Trophoblast cell (in vitro differentiated cells and primary cell): Measurements from ENCODE around the gene ENPP5. TPM values are rescaled to one million over a fixed set of nuclear protein-coding genes. Genes with fewer than 3 reads are reported as not detected.

Source experiments
- DNase-seq, 2 donors: peaks; one replicate each; pipeline ENCODE4 v3.0.0-alpha.2; 2016
- H2AFZ ChIP-seq: 2 replicates; pipeline ENCODE4 v1.6.1; 2013; ENCODE audit warnings: low read length, moderate library complexity, mild to moderate bottlenecking; ENCODE audit not compliant: insufficient read depth, poor library complexity
- H2AK5ac ChIP-seq: 2 replicates; pipeline ENCODE4 v1.6.1; 2013; ENCODE audit warnings: mild to moderate bottlenecking, low read length
- H2BK120ac ChIP-seq: 2 replicates; pipeline ENCODE4 v1.6.1; 2013; ENCODE audit warnings: low read length, mild to moderate bottlenecking, moderate library complexity; ENCODE audit not compliant: insufficient read depth, poor library complexity
- H2BK12ac ChIP-seq: 2 replicates; pipeline ENCODE4 v1.6.1; 2013; ENCODE audit warnings: mild to moderate bottlenecking, low read length, moderate library complexity
- H2BK5ac ChIP-seq: 2 replicates; pipeline ENCODE4 v1.6.1; 2013; ENCODE audit warnings: low read length, low read depth, moderate library complexity, mild to moderate bottlenecking; ENCODE audit not compliant: poor library complexity
- H3K14ac ChIP-seq: 2 replicates; pipeline ENCODE4 v1.6.1; 2013; ENCODE audit warnings: mild to moderate bottlenecking, low read length
- H3K18ac ChIP-seq: 2 replicates; pipeline ENCODE4 v1.6.1; 2013; ENCODE audit warnings: mild to moderate bottlenecking, low read length
- H3K23ac ChIP-seq: 2 replicates; pipeline ENCODE4 v1.6.1; 2013; ENCODE audit warnings: low read length
- H3K27ac ChIP-seq: 2 replicates; pipeline ENCODE4 v1.5.1; 2013; ENCODE audit warnings: low read depth, mild to moderate bottlenecking, inconsistent platforms, low read length, moderate library complexity
- H3K27me3 ChIP-seq: 2 replicates; pipeline ENCODE4 v1.6.1; 2013; ENCODE audit warnings: inconsistent platforms, mild to moderate bottlenecking, low read length, moderate library complexity; ENCODE audit not compliant: insufficient read depth
- H3K36me3 ChIP-seq, 2 experiments: 1 replicate in 1 of 2; 2 replicates in 1 of 2; pipeline ENCODE4 v1.6.1; 2013; ENCODE audit warnings: low read length in 2 of 2, mild to moderate bottlenecking in 2 of 2, moderate library complexity in 1 of 2; ENCODE audit not compliant: insufficient read depth in 2 of 2, control insufficient read depth in 1 of 2
- H3K4ac ChIP-seq: 2 replicates; pipeline ENCODE4 v1.6.1; 2013; ENCODE audit warnings: low read depth, mild to moderate bottlenecking, low read length, moderate library complexity
- H3K4me1 ChIP-seq, 2 experiments: 1 replicate in 1 of 2; 2 replicates in 1 of 2; pipeline ENCODE4 v1.6.1; 2013; ENCODE audit warnings: low read length in 2 of 2, mild to moderate bottlenecking in 2 of 2, moderate library complexity in 1 of 2; ENCODE audit not compliant: insufficient read depth in 2 of 2, control insufficient read depth in 1 of 2
- H3K4me2 ChIP-seq: 2 replicates; pipeline ENCODE4 v1.6.1; 2013; ENCODE audit warnings: inconsistent platforms, mild to moderate bottlenecking, low read length, moderate library complexity
- H3K4me3 ChIP-seq: 2 replicates; pipeline ENCODE4 v1.5.1; 2013; ENCODE audit warnings: mild to moderate bottlenecking, low read depth, low read length, inconsistent platforms
- H3K79me1 ChIP-seq: one replicate; pipeline ENCODE4 v1.6.1; 2013; ENCODE audit warnings: low read length
- H3K79me2 ChIP-seq: 2 replicates; pipeline ENCODE4 v1.6.1; 2013; ENCODE audit warnings: low read length, mild to moderate bottlenecking; ENCODE audit not compliant: control insufficient read depth, insufficient read depth, poor library complexity
- H3K9ac ChIP-seq: 2 replicates; pipeline ENCODE4 v1.6.1; 2013; ENCODE audit warnings: mild to moderate bottlenecking, low read length
- H3K9me3 ChIP-seq: 2 replicates; pipeline ENCODE4 v1.6.1; 2013; ENCODE audit warnings: low read depth, mild to moderate bottlenecking, control low read depth, inconsistent platforms, low read length; ENCODE audit not compliant: insufficient read depth
- H4K12ac ChIP-seq: 2 replicates; pipeline ENCODE4 v1.6.1; 2013; ENCODE audit warnings: low read depth, mild to moderate bottlenecking, low read length, moderate library complexity
- H4K8ac ChIP-seq: 2 replicates; pipeline ENCODE4 v1.6.1; 2013; ENCODE audit warnings: low read depth, mild to moderate bottlenecking, low read length, moderate library complexity
- H4K91ac ChIP-seq: one replicate; pipeline ENCODE4 v1.6.1; 2013; ENCODE audit warnings: low read depth, mild to moderate bottlenecking, low read length, moderate library complexity
- WGBS: extraction: QIAGEN DNeasy Blood & Tissue Kit; methylation state at CpG from one replicate; pipeline ENCODE4 v1.1.7; 2013; ENCODE audit warnings: missing lambda C conversion rate; ENCODE audit not compliant: insufficient read length, insufficient coverage; ENCODE audit errors: extremely low coverage; 5-methylcytosine and 5-hydroxymethylcytosine counted together
- polyA plus RNA-seq: library from polyadenylated mRNA; stranded (reverse); fragments of 200-250 nt; gene quantifications from 2 replicates; pipeline ENCODE4 v1.2.3, GENCODE V29; 2013

Gene ENPP5
- polyA plus RNA-seq = 2.2 and 2.6 TPM in 2 replicates

GRCh38 chr6:46170357-46171289, at the start of gene ENPP5:
TSS of gene ENPP5 (minus strand) at chr6:46170980. CDS start at chr6:46168262, 2,718 bp downstream.
- no peak within 1 kb of the TSS for H3K18ac ChIP-seq
- no peaks in the 10 kb centered on the region for H3K79me2 ChIP-seq
- H2AFZ ChIP-seq = peak within 1 kb of the TSS; percentile 86
- no peaks in the 10 kb centered on the region for H3K9me3 ChIP-seq
- no peaks in the 10 kb centered on the region for H3K36me3 ChIP-seq
- H4K8ac ChIP-seq = peak within 1 kb of the TSS; percentile 64
- no peak within 1 kb of the TSS for H3K4ac ChIP-seq
- no peak within 1 kb of the TSS for H3K27ac ChIP-seq
- WGBS = no CpG with 5 or more reads among the region's 49 CpGs
- no peak within 1 kb of the TSS for H3K14ac ChIP-seq
- H3K4me1 ChIP-seq = peaks cover 0 to 3% of the 10 kb centered on the region in 2 experiments
- H3K27me3 ChIP-seq = no peaks in the 10 kb centered on the region
- no peak within 1 kb of the TSS for H2BK12ac ChIP-seq
- no peak within 1 kb of the TSS for H2BK120ac ChIP-seq
- H4K12ac ChIP-seq = no peak within 1 kb of the TSS
- peak; percentile 55 to 60 for DNase-seq
- no peak within 1 kb of the TSS for H2BK5ac ChIP-seq
- H3K4me2 ChIP-seq = peak within 1 kb of the TSS; percentile 75
- peak within 1 kb of the TSS; percentile 80 for H3K4me3 ChIP-seq
- H3K23ac ChIP-seq = no peak within 1 kb of the TSS
- H4K91ac ChIP-seq = peak within 1 kb of the TSS; percentile 45
- no peak within 1 kb of the TSS for H2AK5ac ChIP-seq
- no peak within 1 kb of the TSS for H3K9ac ChIP-seq
- no peaks in the 10 kb centered on the region for H3K79me1 ChIP-seq

DNA sequence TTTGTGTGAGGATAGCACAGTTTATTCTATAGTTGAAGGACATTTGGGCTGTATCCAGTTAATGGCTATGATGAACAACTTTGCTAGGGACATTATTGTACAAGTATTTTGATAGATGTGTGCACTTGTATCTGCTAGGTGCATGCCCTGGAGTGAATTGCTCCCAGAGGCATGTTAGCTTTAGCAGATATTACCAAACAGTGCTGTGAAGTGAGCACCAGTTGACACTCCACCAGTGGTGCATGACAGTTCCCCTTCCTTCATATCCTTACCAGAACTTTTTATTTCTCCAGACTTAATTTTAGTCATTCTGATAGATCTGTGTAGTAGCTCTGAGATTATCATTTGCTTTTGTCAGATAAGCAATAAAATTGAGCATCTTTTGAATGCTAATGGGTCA, 48.9 kb upstream of the ENPP5 start:
- no peak for DNase-seq
- H2BK5ac ChIP-seq = no peak overlapping the region
- H3K18ac ChIP-seq = no peak overlapping the region
- H2BK120ac ChIP-seq = no peak overlapping the region
- H3K4me2 ChIP-seq = no peak overlapping the region
- no peaks in the 10 kb centered on the region for H3K79me1 ChIP-seq
- H3K14ac ChIP-seq = no peak overlapping the region
- no peak overlapping the region for H2BK12ac ChIP-seq
- H4K8ac ChIP-seq = no peak overlapping the region
- H3K9ac ChIP-seq = no peak overlapping the region
- H2AK5ac ChIP-seq = no peak overlapping the region
- no peaks in the 10 kb centered on the region for H3K79me2 ChIP-seq
- H3K23ac ChIP-seq = no peak overlapping the region
- no peaks in the 10 kb centered on the region for H3K9me3 ChIP-seq
- no peak overlapping the region for H4K12ac ChIP-seq
- no peaks in the 10 kb centered on the region for H3K27me3 ChIP-seq
- no peak overlapping the region for H3K4me3 ChIP-seq
- no peak overlapping the region for H3K4ac ChIP-seq
- no peaks in the 10 kb centered on the region for H3K36me3 ChIP-seq
- no peak overlapping the region for H3K27ac ChIP-seq
- H3K4me1 ChIP-seq = no peaks in the 10 kb centered on the region
- no peak overlapping the region for H2AFZ ChIP-seq
- H4K91ac ChIP-seq = no peak overlapping the region

GRCh38 chr6:46218457-46218856, 47.7 kb upstream of the ENPP5 start:
- no peaks in the 10 kb centered on the region for H3K27me3 ChIP-seq
- H3K4ac ChIP-seq = no peak overlapping the region
- no peak overlapping the region for H3K4me3 ChIP-seq
- H4K8ac ChIP-seq = no peak overlapping the region
- no peak overlapping the region for H2AFZ ChIP-seq
- no peak overlapping the region for H3K23ac ChIP-seq
- no peaks in the 10 kb centered on the region for H3K79me2 ChIP-seq
- no CpG with 5 or more reads among the region's 2 CpGs for WGBS
- no peak overlapping the region for H3K9ac ChIP-seq
- H4K12ac ChIP-seq = no peak overlapping the region
- no peak for DNase-seq
- H2AK5ac ChIP-seq = no peak overlapping the region
- H3K14ac ChIP-seq = no peak overlapping the region
- no peak overlapping the region for H4K91ac ChIP-seq
- no peak overlapping the region for H3K27ac ChIP-seq
- no peak overlapping the region for H2BK120ac ChIP-seq
- H3K4me1 ChIP-seq = no peaks in the 10 kb centered on the region
- H2BK12ac ChIP-seq = no peak overlapping the region
- no peak overlapping the region for H2BK5ac ChIP-seq
- no peaks in the 10 kb centered on the region for H3K9me3 ChIP-seq
- H3K18ac ChIP-seq = no peak overlapping the region
- no peaks in the 10 kb centered on the region for H3K36me3 ChIP-seq
- no peak overlapping the region for H3K4me2 ChIP-seq
- H3K79me1 ChIP-seq = no peaks in the 10 kb centered on the region

DNA sequence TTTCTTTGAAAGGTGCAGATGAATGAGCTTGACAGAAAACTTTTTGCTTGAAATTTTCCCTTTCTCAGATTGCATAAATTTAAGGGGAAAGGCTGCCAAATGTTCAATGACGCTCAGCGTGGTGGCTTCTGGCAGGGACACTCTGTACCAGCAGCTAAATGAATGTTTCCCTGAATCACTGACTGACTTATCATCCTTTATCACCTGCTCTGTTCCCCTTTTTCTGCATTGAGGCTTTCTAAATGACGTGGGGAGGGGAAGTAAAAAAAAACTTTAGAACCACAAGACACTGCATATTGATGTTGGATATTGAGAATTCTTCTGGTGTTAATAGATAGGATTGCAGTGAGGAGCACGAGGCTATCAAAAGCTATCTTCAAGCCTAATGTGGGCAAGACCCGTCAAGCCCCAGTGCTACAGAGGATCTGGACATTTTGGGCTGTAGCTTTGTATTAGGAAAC, 46.9 kb upstream of the ENPP5 start:
- Histone ChIP-seq H4K12ac (no peak overlapping the region), H3K9ac (no peak overlapping the region), H2AK5ac (no peak overlapping the region), H2AFZ (no peak overlapping the region), H3K27me3 (no peaks in the 10 kb centered on the region), H3K27ac (no peak overlapping the region), H3K4ac (no peak overlapping the region), H3K23ac (no peak overlapping the region), H3K4me3 (no peak overlapping the region), H3K18ac (no peak overlapping the region), H3K79me1 (no peaks in the 10 kb centered on the region), H3K4me2 (no peak overlapping the region), H4K8ac (no peak overlapping the region), H3K4me1 (no peaks in the 10 kb centered on the region), H3K79me2 (no peaks in the 10 kb centered on the region), H2BK5ac (no peak overlapping the region), H3K14ac (no peak overlapping the region), H2BK12ac (no peak overlapping the region), H2BK120ac (no peak overlapping the region), H3K9me3 (no peaks in the 10 kb centered on the region), H4K91ac (no peak overlapping the region), H3K36me3 (no peaks in the 10 kb centered on the region)
- no peak for DNase-seq
- no CpG with 5 or more reads among the region's 5 CpGs for WGBS
